OCI-LY1 (cell line): Measurements from ENCODE around the gene TMEM126A.
"Not testable (repeated sequence)": the region's sequence is repeated elsewhere in the genome, so short reads cannot be mapped to it uniquely, and the experiment has no call there.

ENCODE experiments used
- H2AFZ ChIP-seq: fragments of 200-600 bp; sonication (generic), shearing (Covaris generic); 2 replicates; pipeline ENCODE4 v1.6.0; 2014; ENCODE audit warnings: antibody characterized with exemption, mild to moderate bottlenecking, low read length
- H3F3A ChIP-seq: fragments of 200-600 bp; sonication (generic), shearing (Covaris generic); 2 replicates; pipeline ENCODE4 v1.6.0; 2014; ENCODE audit warnings: mild to moderate bottlenecking, antibody characterized with exemption, low read length, moderate library complexity; ENCODE audit not compliant: insufficient read depth
- H3K27ac ChIP-seq: fragments of 200-600 bp; sonication (generic); 2 replicates; pipeline ENCODE4 v1.5.1; 2014; ENCODE audit warnings: low read length, mixed run types, mild to moderate bottlenecking, low read depth; ENCODE audit not compliant: poor library complexity, severe bottlenecking
- H3K27me3 ChIP-seq: fragments of 200-600 bp; sonication (generic); 2 replicates; pipeline ENCODE4 v1.6.0; 2014; ENCODE audit warnings: antibody characterized with exemption, mild to moderate bottlenecking, low read length, moderate library complexity; ENCODE audit not compliant: insufficient read depth
- H3K36me3 ChIP-seq: fragments of 200-600 bp; sonication (generic); 2 replicates; pipeline ENCODE4 v1.6.1; 2014; ENCODE audit warnings: mild to moderate bottlenecking, antibody characterized with exemption, low read length, moderate library complexity, mixed read lengths; ENCODE audit not compliant: insufficient read depth
- H3K4me1 ChIP-seq: fragments of 200-600 bp; sonication (generic); 2 replicates; pipeline ENCODE4 v1.5.1; 2014; ENCODE audit warnings: mild to moderate bottlenecking, low read length, moderate library complexity; ENCODE audit not compliant: insufficient read depth, severe bottlenecking
- H3K4me2 ChIP-seq: fragments of 200-600 bp; sonication (generic), shearing (Covaris generic); 2 replicates; pipeline ENCODE4 v1.6.1; 2014; ENCODE audit warnings: low read length
- H3K4me3 ChIP-seq: fragments of 200-600 bp; sonication (generic); 2 replicates; pipeline ENCODE4 v1.5.1; 2014; ENCODE audit warnings: low read length, low read depth, mild to moderate bottlenecking, mixed read lengths; ENCODE audit not compliant: poor library complexity, severe bottlenecking
- H3K79me2 ChIP-seq: fragments of 200-600 bp; shearing (Covaris generic); 2 replicates; pipeline ENCODE4 v1.6.1; 2016; ENCODE audit warnings: mixed run types, low read length, mixed read lengths; ENCODE audit not compliant: insufficient read depth
- H3K9ac ChIP-seq: fragments of 200-600 bp; sonication (generic), shearing (Covaris generic); 2 replicates; pipeline ENCODE4 v1.6.1; 2014; ENCODE audit warnings: mild to moderate bottlenecking, low read length, mixed read lengths
- H3K9me2 ChIP-seq: fragments of 200-600 bp; sonication (generic), shearing (Covaris generic); 2 replicates; pipeline ENCODE4 v1.6.1; 2014; ENCODE audit warnings: low read depth, mild to moderate bottlenecking, low read length, mixed read lengths
- H3K9me3 ChIP-seq: fragments of 200-600 bp; shearing (Covaris generic); 2 replicates; pipeline ENCODE4 v1.6.1; 2014; ENCODE audit warnings: low read length, mixed read lengths
- H4K20me1 ChIP-seq: fragments of 200-600 bp; sonication (generic), shearing (Covaris generic); 2 replicates; pipeline ENCODE4 v1.6.0; 2016; ENCODE audit warnings: mild to moderate bottlenecking, low read length; ENCODE audit not compliant: insufficient read depth
- EZH2 ChIP-seq: fragments of 200-600 bp; sonication (generic), shearing (Covaris generic); IDR thresholded peaks from 2 replicates; pipeline ENCODE4 v1.8.0; 2017; ENCODE audit warnings: borderline replicate concordance, mixed run types, mild to moderate bottlenecking, antibody characterized with exemption, low read length, moderate library complexity, mixed read lengths
- TF ChIP-seq, protein P1 (sequence below): fragments of 200-600 bp; sonication (generic), shearing (Covaris generic); IDR thresholded peaks from 2 replicates; pipeline ENCODE4 v1.5.1; 2017; ENCODE audit warnings: mild to moderate bottlenecking, antibody characterized with exemption, low read length, moderate library complexity, mixed read lengths

The TMEM126A gene

DNA sequence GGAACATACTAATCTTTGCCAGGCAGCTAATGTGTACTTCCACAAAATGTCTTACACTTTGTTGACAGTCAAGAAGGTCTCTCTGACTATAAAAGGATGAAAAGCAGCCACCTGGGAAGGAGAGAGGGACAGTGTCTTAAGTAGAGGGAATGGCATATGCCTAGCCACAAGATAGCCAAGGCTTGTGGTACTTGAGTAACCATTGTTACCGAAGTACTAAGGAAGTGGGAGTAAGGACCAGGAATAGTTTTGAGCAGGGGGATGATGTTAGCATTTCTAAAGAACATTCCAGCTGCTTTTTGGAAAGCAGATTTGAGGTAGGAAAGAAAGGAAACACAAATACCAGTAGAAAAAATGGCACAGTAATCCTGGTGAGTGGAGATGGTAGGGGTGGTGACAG lies 3.4 kb downstream of the TMEM126A start:
- H4K20me1 ChIP-seq: no peaks in the 10 kb centered on the region
- no peak overlapping the region for H3K4me2 ChIP-seq
- no peaks in the 10 kb centered on the region for H3K9me2 ChIP-seq
- TF ChIP-seq, protein P1, sequence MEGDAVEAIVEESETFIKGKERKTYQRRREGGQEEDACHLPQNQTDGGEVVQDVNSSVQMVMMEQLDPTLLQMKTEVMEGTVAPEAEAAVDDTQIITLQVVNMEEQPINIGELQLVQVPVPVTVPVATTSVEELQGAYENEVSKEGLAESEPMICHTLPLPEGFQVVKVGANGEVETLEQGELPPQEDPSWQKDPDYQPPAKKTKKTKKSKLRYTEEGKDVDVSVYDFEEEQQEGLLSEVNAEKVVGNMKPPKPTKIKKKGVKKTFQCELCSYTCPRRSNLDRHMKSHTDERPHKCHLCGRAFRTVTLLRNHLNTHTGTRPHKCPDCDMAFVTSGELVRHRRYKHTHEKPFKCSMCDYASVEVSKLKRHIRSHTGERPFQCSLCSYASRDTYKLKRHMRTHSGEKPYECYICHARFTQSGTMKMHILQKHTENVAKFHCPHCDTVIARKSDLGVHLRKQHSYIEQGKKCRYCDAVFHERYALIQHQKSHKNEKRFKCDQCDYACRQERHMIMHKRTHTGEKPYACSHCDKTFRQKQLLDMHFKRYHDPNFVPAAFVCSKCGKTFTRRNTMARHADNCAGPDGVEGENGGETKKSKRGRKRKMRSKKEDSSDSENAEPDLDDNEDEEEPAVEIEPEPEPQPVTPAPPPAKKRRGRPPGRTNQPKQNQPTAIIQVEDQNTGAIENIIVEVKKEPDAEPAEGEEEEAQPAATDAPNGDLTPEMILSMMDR: no peak
- H2AFZ ChIP-seq: no peak overlapping the region
- H3K4me1 ChIP-seq: peaks cover 26% of the 10 kb centered on the region
- no peak overlapping the region for H3K9ac ChIP-seq
- peaks cover 7% of the 10 kb centered on the region; the same call in 1 of the 2 replicates for H3K79me2 ChIP-seq
- H3F3A ChIP-seq: 0 out of 2 replicates have a peak, but pooled peaks cover 3% of the 10 kb centered on the region
- H3K9me3 ChIP-seq: no peaks in the 10 kb centered on the region
- H3K27ac ChIP-seq: no peak overlapping the region
- H3K4me3 ChIP-seq: no peak overlapping the region
- no peaks in the 10 kb centered on the region for H3K27me3 ChIP-seq
- peaks cover 45% of the 10 kb centered on the region for H3K36me3 ChIP-seq

DNA sequence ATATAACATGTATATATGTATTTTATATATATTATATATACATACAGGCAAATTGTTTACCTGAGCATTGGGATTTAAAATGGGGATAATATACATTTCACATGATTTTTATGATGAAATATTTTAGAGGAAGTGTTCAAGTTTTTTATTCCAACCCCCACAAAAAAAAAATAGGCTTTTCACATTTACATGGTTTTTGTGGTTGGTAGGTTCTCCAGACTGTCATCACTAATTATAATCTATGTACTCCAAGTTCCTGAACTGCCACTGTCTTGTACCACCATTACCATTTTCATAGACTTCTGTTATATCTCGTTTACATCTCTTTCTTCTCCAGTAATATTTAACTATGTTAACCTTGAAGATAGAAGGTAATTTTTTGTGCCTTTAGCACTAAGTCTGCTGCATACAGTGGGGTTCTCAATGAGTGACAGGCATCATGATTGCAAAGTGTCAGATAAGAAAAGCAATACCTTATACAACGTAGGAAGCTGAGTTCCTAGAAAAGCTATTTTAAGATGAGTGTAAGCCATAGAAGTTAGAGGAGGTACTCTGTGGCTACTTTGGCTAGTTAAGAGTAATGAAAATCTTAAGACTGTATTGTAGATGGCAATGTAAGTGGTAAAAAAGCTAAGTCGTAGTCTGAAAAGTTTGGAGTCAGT lies 5.2 kb downstream of the TMEM126A start:
- no peaks in the 10 kb centered on the region for H3K9me3 ChIP-seq
- peaks cover 8% of the 10 kb centered on the region; the same call in 1 of the 2 replicates for H3K79me2 ChIP-seq
- no peak overlapping the region for H3K27ac ChIP-seq
- H2AFZ ChIP-seq: no peak overlapping the region
- peaks cover 18% of the 10 kb centered on the region for H3K4me1 ChIP-seq
- TF ChIP-seq, protein P1: no peak
- H3K9me2 ChIP-seq: no peaks in the 10 kb centered on the region
- H3K4me2 ChIP-seq: no peak overlapping the region
- H4K20me1 ChIP-seq: no peaks in the 10 kb centered on the region
- no peak overlapping the region for H3K4me3 ChIP-seq
- H3K27me3 ChIP-seq: no peaks in the 10 kb centered on the region
- H3F3A ChIP-seq: peaks cover 3% of the 10 kb centered on the region; the same call in 1 of the 2 replicates
- peaks cover 63% of the 10 kb centered on the region for H3K36me3 ChIP-seq
- H3K9ac ChIP-seq: no peak overlapping the region

DNA sequence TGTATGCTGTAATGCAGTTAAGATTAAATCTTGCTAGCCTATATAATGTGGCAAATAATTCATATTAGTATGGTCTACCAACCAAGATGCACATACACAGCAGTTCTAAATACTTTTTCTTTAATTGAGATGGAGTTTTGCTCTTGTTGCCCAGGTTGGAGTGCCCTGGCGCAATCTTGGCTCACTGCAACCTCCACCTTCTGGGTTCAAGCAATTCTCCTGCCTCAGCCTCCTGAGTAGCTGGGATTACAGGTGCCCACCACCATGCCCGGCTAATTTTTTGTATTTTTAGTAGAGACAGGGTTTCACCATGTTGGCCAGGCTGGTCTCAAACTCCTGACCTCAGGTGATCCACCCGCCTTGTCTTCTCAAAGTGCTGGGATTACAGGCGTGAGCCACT lies 6.6 kb downstream of the TMEM126A start:
- H3K79me2 ChIP-seq: peaks cover 15% of the 10 kb centered on the region
- not testable (repeated sequence) for H3K27ac ChIP-seq, H3K9me2 ChIP-seq, H2AFZ ChIP-seq, H3K4me2 ChIP-seq, H4K20me1 ChIP-seq, H3K4me3 ChIP-seq, H3K9ac ChIP-seq, H3F3A ChIP-seq, H3K27me3 ChIP-seq, H3K9me3 ChIP-seq
- peaks cover 11% of the 10 kb centered on the region for H3K4me1 ChIP-seq
- peaks cover 78% of the 10 kb centered on the region for H3K36me3 ChIP-seq

DNA sequence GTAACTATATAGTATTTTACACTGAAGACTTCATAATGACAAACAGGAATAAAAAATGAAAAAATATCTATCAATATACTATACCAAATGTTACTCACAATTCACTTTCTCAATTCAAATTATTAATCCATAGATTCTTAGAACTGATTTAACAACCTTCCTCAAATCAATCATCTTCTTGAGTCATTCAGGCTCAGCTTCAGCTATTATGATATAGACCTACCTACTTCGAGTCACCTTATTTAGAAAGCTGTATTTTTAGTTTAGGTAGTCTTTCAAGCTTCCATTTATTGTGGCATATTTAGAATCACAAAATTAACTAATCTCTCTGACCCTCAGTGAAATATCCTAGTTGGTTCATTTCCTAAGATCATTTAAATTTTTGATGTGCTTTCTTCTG lies 9.0 kb downstream of the TMEM126A start:
- Histone ChIP-seq H3K9ac (no peak overlapping the region), H3F3A (peaks cover 3% of the 10 kb centered on the region; the same call in 1 of the 2 replicates), H3K4me3 (no peak overlapping the region), H3K4me1 (peaks cover 29% of the 10 kb centered on the region), H4K20me1 (0 out of 2 replicates have a peak, but pooled peaks cover 6% of the 10 kb centered on the region), H3K36me3 (peaks cover 89% of the 10 kb centered on the region), H3K9me2 (no peaks in the 10 kb centered on the region), H3K27me3 (no peaks in the 10 kb centered on the region), H3K79me2 (peaks cover 39% of the 10 kb centered on the region), H3K9me3 (no peaks in the 10 kb centered on the region), H3K4me2 (no peak overlapping the region), H2AFZ (no peak overlapping the region), H3K27ac (no peak overlapping the region)
- TF ChIP-seq, protein P1: no peak
- no peak for TF ChIP-seq EZH2
